ENCODE results near the gene OR9A4. TPM values are rescaled to one million over a fixed set of nuclear protein-coding genes. Genes with fewer than 3 reads are reported as not detected.

OR9A4 gene
- total and polyA plus RNA-seq, 2 donors: 0.63 TPM; not detected in 1

GRCh38 chr7:141954334-141954733 is 38.1 kb downstream of the OR9A4 start:
- no peak for DNase-seq (ENCODE audit: extremely low spot score)
- H3K36me3 ChIP-seq (ENCODE audit: insufficient read depth): no peaks in the 10 kb centered on the region
- 74% methylated on average over 1 of the region's 1 CpG for WGBS
- no peak overlapping the region for H3K27ac ChIP-seq (ENCODE audit: low read depth)
- no peak overlapping the region for H3K4me3 ChIP-seq (ENCODE audit: low read depth, low read length)
- no peaks in the 10 kb centered on the region for H3K4me1 ChIP-seq (ENCODE audit: insufficient read depth)

DNA sequence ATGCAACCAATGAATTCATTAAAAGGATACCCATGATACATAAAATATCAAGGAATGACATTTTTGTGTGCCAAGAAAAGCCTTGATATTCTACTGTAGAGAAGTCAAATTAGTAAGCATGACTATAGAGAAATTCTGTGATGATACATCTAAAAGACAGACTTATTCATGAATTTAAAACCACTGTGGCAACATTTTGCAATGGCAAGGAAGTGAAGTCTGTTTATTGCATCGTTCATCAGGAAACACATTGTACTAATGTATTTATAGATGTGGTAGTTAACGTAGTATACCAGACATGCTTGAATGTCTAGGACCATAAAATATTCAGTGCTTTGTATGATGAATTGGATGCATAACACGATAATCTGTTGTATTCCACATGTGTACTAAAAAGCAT is 39.9 kb downstream of the OR9A4 start:
- Histone ChIP-seq H3K4me3 (ENCODE audit: low read depth, low read length) (no peak overlapping the region), H3K27ac (ENCODE audit: low read depth) (no peak overlapping the region), H3K4me1 (ENCODE audit: insufficient read depth) (no peaks in the 10 kb centered on the region), H3K36me3 (ENCODE audit: insufficient read depth) (no peaks in the 10 kb centered on the region)
- WGBS: 56% methylated on average over 3 of the region's 3 CpGs
- no peak for DNase-seq (ENCODE audit: extremely low spot score)

DNA sequence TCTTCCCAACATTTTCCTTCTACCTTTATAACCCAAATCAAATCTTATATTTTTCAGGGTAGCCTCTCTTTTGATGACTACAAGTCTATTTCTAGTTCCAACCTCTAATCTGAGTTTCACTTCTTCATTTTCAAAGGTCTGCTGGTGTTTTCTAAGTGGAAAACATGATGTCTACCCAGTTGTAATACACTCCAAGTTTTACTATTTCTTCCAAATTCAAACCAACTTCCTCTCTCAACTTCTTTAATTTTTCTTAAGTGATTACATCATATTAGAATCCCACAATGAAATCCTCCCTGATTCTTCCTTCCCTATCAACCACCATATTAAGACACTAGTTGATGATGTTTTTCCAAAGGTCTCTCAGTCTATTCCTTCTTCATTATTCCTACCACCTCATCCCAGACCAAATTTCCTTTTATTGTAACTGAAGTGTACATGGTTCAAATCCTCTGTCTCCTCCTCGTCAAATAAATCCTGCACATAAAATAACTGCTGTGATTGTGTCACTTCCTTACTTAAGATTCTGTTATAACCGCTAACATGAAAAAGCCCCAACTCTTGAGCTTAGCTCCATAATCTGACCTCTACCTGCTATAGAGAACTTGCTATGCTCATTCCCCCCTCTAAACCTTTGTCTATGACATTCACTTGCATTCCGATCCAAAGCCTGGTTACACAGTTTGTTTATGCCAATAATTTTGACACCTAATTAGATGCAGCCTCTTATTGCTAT is 44.7 kb downstream of the OR9A4 start:
- Histone ChIP-seq H3K4me1 (ENCODE audit: insufficient read depth) (no peaks in the 10 kb centered on the region), H3K4me3 (ENCODE audit: low read depth, low read length) (no peak overlapping the region), H3K36me3 (ENCODE audit: insufficient read depth) (no peaks in the 10 kb centered on the region), H3K27ac (ENCODE audit: low read depth) (no peak overlapping the region)
- WGBS: 82% methylated on average over 3 of the region's 3 CpGs
- no peak for DNase-seq (ENCODE audit: extremely low spot score)

Other genes with a start within 250 kb of the OR9A4 start
- 25.5 TPM for gene DENND11, start 214.2 kb upstream of the OR9A4 start, total RNA-seq
- 7.4 TPM for gene DENND11, start 214.2 kb upstream of the OR9A4 start, polyA plus RNA-seq
- 0.42 TPM for gene WEE2, start 208.0 kb upstream of the OR9A4 start, total RNA-seq
- gene WEE2, start 208.0 kb upstream of the OR9A4 start, polyA plus RNA-seq: not detected
- 124 TPM for gene SSBP1, start 178.0 kb upstream of the OR9A4 start, total RNA-seq
- gene SSBP1, start 178.0 kb upstream of the OR9A4 start, polyA plus RNA-seq: 137 TPM
- gene TAS2R3, start 152.3 kb upstream of the OR9A4 start, total RNA-seq: 7.5 TPM
- not detected for gene TAS2R3, start 152.3 kb upstream of the OR9A4 start, polyA plus RNA-seq
- 8.1 TPM for gene TAS2R4, start 139.7 kb upstream of the OR9A4 start, total RNA-seq
- gene TAS2R4, start 139.7 kb upstream of the OR9A4 start, polyA plus RNA-seq: 0.13 TPM
- 6.5 TPM for gene TAS2R5, start 126.2 kb upstream of the OR9A4 start, total RNA-seq
- gene TAS2R5, start 126.2 kb upstream of the OR9A4 start, polyA plus RNA-seq: 0.87 TPM
- gene PRSS37, start 74.9 kb upstream of the OR9A4 start, total RNA-seq: not detected
- gene PRSS37, start 74.9 kb upstream of the OR9A4 start, polyA plus RNA-seq: not detected
- gene CLEC5A, start 30.6 kb downstream of the OR9A4 start, total RNA-seq: 0.16 TPM
- 0.38 TPM for gene CLEC5A, start 30.6 kb downstream of the OR9A4 start, polyA plus RNA-seq
- gene TAS2R38, start 57.4 kb downstream of the OR9A4 start, total RNA-seq: not detected
- not detected for gene TAS2R38, start 57.4 kb downstream of the OR9A4 start, polyA plus RNA-seq
- 0.90 TPM for gene MGAM, start 79.5 kb downstream of the OR9A4 start, total RNA-seq
- gene MGAM, start 79.5 kb downstream of the OR9A4 start, polyA plus RNA-seq: 0.16 TPM
- gene MGAM2, start 195.3 kb downstream of the OR9A4 start, total RNA-seq: 0.05 TPM
- gene MGAM2, start 195.3 kb downstream of the OR9A4 start, polyA plus RNA-seq: 0.03 TPM